Measurements from ENCODE around the gene FBF1. TPM values are rescaled to one million over a fixed set of nuclear protein-coding genes. Genes with fewer than 3 reads are reported as not detected.
"Not testable (repeated sequence)": the region's sequence is repeated elsewhere in the genome, so short reads cannot be mapped to it uniquely, and the experiment has no call there.

The FBF1 gene
- total and polyA plus RNA-seq, 2 experiments from 2014 or later, result 11.8 to 13.8 TPM

DNA sequence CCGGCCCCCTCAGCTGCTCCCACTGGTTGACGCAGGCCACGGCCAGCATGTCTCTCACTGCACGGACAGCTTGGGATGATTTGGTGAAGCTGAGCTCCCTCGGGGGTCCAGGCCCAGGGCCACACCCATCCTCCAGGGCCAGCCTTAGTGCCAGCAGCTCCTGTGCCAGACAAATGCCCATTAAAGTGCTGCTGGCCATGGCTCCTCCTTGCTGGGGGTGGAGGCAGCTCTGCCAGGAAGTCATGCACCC, 65.0 kb downstream of the FBF1 start:
- peaks cover 15% of the 10 kb centered on the region for H3K4me1 ChIP-seq (ENCODE audit: low read depth)
- no peak for DNase-seq (ENCODE audit: low read depth in 1 of 2, low spot score in 1 of 2)
- H3K27me3 ChIP-seq, result peaks cover 30% of the 10 kb centered on the region
- no peak overlapping the region for H3K4me3 ChIP-seq
- no peaks in the 10 kb centered on the region for H3K36me3 ChIP-seq
- TF ChIP-seq CTCF (IDR thresholded peaks at IDR 0.05; ENCODE audit: low read depth, low read length), result no peak
- no peaks in the 10 kb centered on the region for H3K9me3 ChIP-seq (ENCODE audit: low read depth)
- H3K27ac ChIP-seq, result no peak overlapping the region

DNA sequence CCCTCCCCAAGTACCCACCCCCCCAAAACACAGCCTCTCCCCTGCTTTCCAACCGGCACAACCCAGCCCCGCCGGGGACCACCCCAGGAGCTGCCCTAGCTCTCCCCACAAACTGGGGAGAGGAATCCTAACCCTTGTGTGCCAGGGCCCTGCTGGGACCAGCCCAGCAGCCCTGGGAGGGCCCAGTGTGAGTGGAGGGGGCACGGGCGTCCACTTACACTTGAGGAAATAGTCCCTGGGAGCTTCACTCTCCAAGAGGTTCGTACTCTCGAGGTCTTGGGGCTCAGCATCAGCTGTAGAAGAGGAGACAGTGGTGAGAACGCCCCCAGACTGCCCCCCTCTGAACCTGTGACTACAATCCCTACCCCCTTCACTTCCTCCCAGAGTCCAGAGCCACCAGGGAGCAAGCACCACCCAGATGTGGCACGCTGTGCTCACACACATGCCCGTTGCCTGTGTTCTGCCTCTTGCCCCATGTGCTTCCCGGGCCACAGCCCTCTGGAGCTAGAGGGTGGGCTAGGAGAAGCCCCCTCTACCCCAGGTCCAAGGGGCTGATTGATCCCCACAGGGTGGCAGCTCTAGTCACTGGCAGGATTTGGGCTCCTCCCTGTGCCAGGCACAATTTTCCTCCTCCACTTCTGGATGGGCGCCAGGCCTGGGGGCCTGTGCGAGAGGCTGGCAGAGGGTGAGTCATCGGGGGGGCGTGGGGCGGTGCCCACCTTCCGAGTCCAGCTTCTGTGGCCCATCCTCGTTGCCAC, 65.5 kb downstream of the FBF1 start:
- no peak overlapping the region for H3K27ac ChIP-seq

GRCh38 chr17:75874323-75875181, 66.3 kb downstream of the FBF1 start:
- no peak for TF ChIP-seq CTCF (IDR thresholded peaks at IDR 0.05; ENCODE audit: low read depth, low read length)
- no peaks in the 10 kb centered on the region for H3K36me3 ChIP-seq
- H3K4me1 ChIP-seq (ENCODE audit: low read depth), result peaks cover 15% of the 10 kb centered on the region
- H3K9me3 ChIP-seq (ENCODE audit: low read depth), result no peaks in the 10 kb centered on the region
- no peak overlapping the region for H3K27ac ChIP-seq
- DNase-seq (ENCODE audit: low read depth in 1 of 2, low spot score in 1 of 2), result no peak
- peaks cover 30% of the 10 kb centered on the region for H3K27me3 ChIP-seq
- H3K4me3 ChIP-seq, result no peak overlapping the region

More for the DNA sequence above, 65.5 kb downstream of the FBF1 start:
- Histone ChIP-seq H3K9me3 (ENCODE audit: low read depth) (no peaks in the 10 kb centered on the region), H3K36me3 (no peaks in the 10 kb centered on the region), H3K4me1 (ENCODE audit: low read depth) (peaks cover 15% of the 10 kb centered on the region), H3K27me3 (peaks cover 30% of the 10 kb centered on the region), H3K4me3 (no peak overlapping the region)
- TF ChIP-seq CTCF (IDR thresholded peaks at IDR 0.05; ENCODE audit: low read depth, low read length), result no peak
- DNase-seq (ENCODE audit: low read depth in 1 of 2, low spot score in 1 of 2), result no peak

DNA sequence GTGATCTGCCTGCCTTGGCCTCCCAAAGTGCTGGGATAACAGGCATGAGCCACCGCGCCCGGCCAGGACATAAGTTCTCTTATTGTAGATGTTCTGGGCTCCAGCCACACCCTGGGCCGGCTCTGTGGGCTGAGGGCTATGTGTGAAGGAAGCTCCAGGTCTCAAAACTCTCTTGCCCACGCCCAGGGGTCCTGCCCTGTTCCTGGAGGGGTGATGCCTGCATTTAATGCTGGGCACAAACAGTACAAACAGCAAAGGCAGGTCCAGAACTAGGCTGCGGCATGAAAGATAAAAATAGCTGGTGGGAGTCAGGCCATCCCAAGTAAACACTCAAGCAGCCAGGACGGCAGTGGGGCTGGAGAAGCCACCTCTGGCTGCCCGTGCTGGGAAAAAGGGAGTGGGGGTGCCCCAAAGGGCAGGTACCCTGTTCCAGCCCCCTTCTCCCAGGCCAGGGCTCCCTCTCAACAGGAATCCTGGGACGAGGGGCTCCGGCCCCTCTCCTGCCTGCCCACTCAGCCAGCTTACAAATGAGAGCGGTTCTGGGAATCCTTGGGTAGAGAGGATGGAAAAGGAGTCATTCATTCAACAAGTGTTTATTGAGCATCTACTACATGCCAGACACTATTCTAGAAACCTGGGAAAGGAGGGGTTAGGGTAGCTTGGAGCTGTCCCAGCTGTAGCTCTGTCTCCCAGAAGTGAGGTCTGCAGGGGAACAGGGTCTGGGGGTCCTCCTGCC, 67.1 kb downstream of the FBF1 start:
- no peak for TF ChIP-seq CTCF (IDR thresholded peaks at IDR 0.05; ENCODE audit: low read depth, low read length)
- Histone ChIP-seq H3K36me3 (no peaks in the 10 kb centered on the region), H3K27ac (peak overlapping the region; percentile 85), H3K4me3 (no peak overlapping the region), H3K27me3 (peaks cover 26% of the 10 kb centered on the region), H3K9me3 (ENCODE audit: low read depth) (no peaks in the 10 kb centered on the region), H3K4me1 (ENCODE audit: low read depth) (peaks cover 15% of the 10 kb centered on the region)
- no peak for DNase-seq (ENCODE audit: low read depth in 1 of 2, low spot score in 1 of 2)

GRCh38 chr17:75872434-75873351, 68.1 kb downstream of the FBF1 start:
- no peaks in the 10 kb centered on the region for H3K9me3 ChIP-seq (ENCODE audit: low read depth)
- no peak for TF ChIP-seq CTCF (IDR thresholded peaks at IDR 0.05; ENCODE audit: low read depth, low read length)
- peak; percentile 77 to 83 for DNase-seq (ENCODE audit: low read depth in 1 of 2, low spot score in 1 of 2)
- peaks cover 15% of the 10 kb centered on the region for H3K4me1 ChIP-seq (ENCODE audit: low read depth)
- peak overlapping the region; percentile 85 for H3K27ac ChIP-seq
- H3K4me3 ChIP-seq, result no peak overlapping the region
- H3K27me3 ChIP-seq, result peaks cover 16% of the 10 kb centered on the region
- no peaks in the 10 kb centered on the region for H3K36me3 ChIP-seq

DNA sequence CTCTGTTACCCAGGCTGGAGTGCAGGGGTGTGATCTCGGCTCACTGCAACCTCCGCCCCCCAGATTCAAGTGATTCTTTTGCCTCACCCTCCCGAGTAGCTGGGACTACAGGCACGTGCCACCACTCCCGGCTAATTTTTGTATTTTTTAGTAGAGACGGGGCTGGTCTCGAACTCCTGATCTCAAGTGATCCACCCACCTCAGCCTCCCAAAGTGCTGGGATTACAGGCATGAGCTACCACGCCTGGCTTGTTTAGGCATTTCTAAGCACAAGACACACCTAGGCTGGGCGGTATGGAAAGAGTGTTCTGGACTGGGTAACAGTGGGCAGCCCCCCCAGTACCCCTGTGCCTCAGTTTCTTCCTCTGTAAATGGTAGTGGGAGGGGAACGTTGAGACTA, 70.6 kb downstream of the FBF1 start:
- not testable (repeated sequence) for H3K36me3 ChIP-seq; H3K4me3 ChIP-seq; DNase-seq (ENCODE audit: low read depth in 1 of 2, low spot score in 1 of 2); H3K9me3 ChIP-seq (ENCODE audit: low read depth); H3K27ac ChIP-seq; H3K27me3 ChIP-seq
- H3K4me1 ChIP-seq (ENCODE audit: low read depth), result peaks cover 15% of the 10 kb centered on the region
